K562 (cell line): Measurements from ENCODE around the gene CPLX1.

Source experiments
- ARNT ChIP-seq, 2 experiments: fragments of 450-650 bp; IDR thresholded peaks; 2 replicates each; pipeline ENCODE4 v1.6.1; 2016; ENCODE audit warnings: mild to moderate bottlenecking in 1 of 2
- EP300 ChIP-seq: IDR thresholded peaks from 2 replicates; pipeline ENCODE4 v1.6.1; 2012; ENCODE audit warnings: low read length, improper control_type of control experiment
- HMG20B ChIP-seq: fragments of 250-450 bp; sonication (Bioruptor Pico); IDR thresholded peaks from 2 replicates; pipeline ENCODE4 v1.5.0; 2021; ENCODE audit warnings: mild to moderate bottlenecking
- JUND ChIP-seq, 2 experiments: IDR thresholded peaks; 2 replicates in 1 of 2; 3 replicates in 1 of 2; pipeline ENCODE4 v1.6.1; 2011; ENCODE audit warnings: borderline replicate concordance in 2 of 2, low read depth in 2 of 2, low read length in 2 of 2, improper control_type of control experiment in 1 of 2, missing biosample characterization in 1 of 2, missing genetic modification characterization in 1 of 2, missing genetic modification reagents in 1 of 2
- KLF13 ChIP-seq: fragments of 450-650 bp; IDR thresholded peaks from 2 replicates; pipeline ENCODE4 v1.6.1; 2016; ENCODE audit warnings: missing genetic modification characterization, low read depth, mild to moderate bottlenecking, missing compliant biosample characterization, moderate library complexity, borderline replicate concordance
- PHF21A ChIP-seq: fragments of 450-650 bp; IDR thresholded peaks from 2 replicates; pipeline ENCODE4 v1.6.1; 2017; ENCODE audit warnings: low read depth, borderline replicate concordance
- POLR2A ChIP-seq: fragments of 450-650 bp; conservative IDR thresholded peaks from 2 replicates; pipeline ENCODE4 v1.6.1; 2016
- SIX5 ChIP-seq, 2 experiments: IDR thresholded peaks; 2 replicates each; pipeline ENCODE4 v1.6.1; 2011; ENCODE audit warnings: low read length in 2 of 2, borderline replicate concordance in 1 of 2, low read depth in 1 of 2, mild to moderate bottlenecking in 1 of 2, moderate library complexity in 1 of 2; ENCODE audit not compliant: insufficient read depth in 1 of 2
- SMARCC2 ChIP-seq: fragments of 450-650 bp; IDR thresholded peaks from 2 replicates; pipeline ENCODE4 v1.6.1; 2017; ENCODE audit warnings: antibody characterized with exemption, moderate library complexity, mild to moderate bottlenecking, low read depth
- SP1 ChIP-seq: sonication (generic); formaldehyde crosslinking; IDR thresholded peaks from 2 replicates; pipeline ENCODE4 v1.8.1; 2022; ENCODE audit warnings: mild to moderate bottlenecking, missing genetic modification reagents

DNA sequence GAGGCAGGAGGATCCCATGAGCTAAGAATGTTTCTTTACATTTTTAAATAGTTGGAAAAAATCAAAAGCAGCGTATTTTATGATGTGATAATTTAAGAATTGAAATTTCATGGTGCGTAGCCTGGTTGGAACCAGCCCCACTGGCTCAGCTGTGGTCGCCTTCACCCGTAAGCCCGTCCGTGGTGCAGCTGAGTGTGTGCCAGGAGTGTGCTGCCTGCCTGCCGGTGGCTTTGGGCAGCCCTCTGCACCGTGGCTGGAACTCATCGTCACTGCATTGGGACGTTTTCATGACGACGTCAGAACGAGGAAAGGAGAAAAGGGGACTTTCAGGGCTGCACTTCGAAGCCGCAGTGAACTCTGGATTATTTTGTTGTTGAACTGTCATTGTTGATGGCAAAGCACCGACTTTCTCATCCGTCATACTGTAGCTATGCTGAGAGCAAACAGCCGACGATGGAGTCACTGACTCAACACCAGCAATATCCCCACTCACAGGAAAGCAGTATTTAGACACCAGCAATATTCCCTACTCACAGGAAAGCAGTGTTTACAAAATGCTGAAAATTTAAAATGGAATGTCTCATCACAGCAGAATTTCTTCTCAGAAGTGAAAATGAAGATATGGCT is 85.2 kb downstream of the CPLX1 start:
- TF ChIP-seq EP300, result no peak
- TF ChIP-seq PHF21A, result no peak
- TF ChIP-seq JUND (IDR thresholded peaks at IDR 0.05; ENCODE audit: borderline replicate concordance, low read depth, low read length), result no peak
- TF ChIP-seq JUND (tag; IDR thresholded peaks at IDR 0.05; ENCODE audit: borderline replicate concordance, low read depth, low read length), result no peak
- no peak for TF ChIP-seq SP1 (CRISPR knock-in tag)
- no peak for TF ChIP-seq SIX5 (IDR thresholded peaks at IDR 0.05; ENCODE audit: borderline replicate concordance in 1 of 2, insufficient read depth in 1 of 2, low read depth in 1 of 2, low read length in 2 of 2)
- TF ChIP-seq KLF13, result no peak
- no peak for TF ChIP-seq SMARCC2
- no peak for TF ChIP-seq POLR2A
- no peak for TF ChIP-seq HMG20B (CRISPR knock-in tag)
- TF ChIP-seq ARNT (IDR thresholded peaks at IDR 0.05), result no peak
